MCF 10A (cell line): ENCODE measurements around the gene SIDT2. TPM values are rescaled to one million over a fixed set of nuclear protein-coding genes. Genes with fewer than 3 reads are reported as not detected.
"Not testable (repeated sequence)": the region's sequence is repeated elsewhere in the genome, so short reads cannot be mapped to it uniquely, and the experiment has no call there.

ENCODE experiments used
- BruUV-seq: library from RNA; stranded (reverse); fragments of 400-500 nt; replicated peaks from 2 replicates; lab custom pipeline; 2021; lab: Mats Ljungman, UMichigan
- CTCF ChIA-PET: fragments of 300-600 bp; sonication (Branson Sonifier 250); formaldehyde crosslinking; extraction: SDS; loops from one replicate; lab custom pipeline; 2021; ENCODE audit warnings: antibody characterized with exemption, inconsistent platforms; lab: Yijun Ruan, JAX
- POLR2A ChIA-PET: fragments of 300-600, 350-650 bp; sonication (Branson Sonifier 250); formaldehyde crosslinking; extraction: SDS; loops from one replicate; lab custom pipeline; 2020; ENCODE audit warnings: antibody characterized with exemption, inconsistent platforms; lab: Yijun Ruan, JAX
- DNase-seq: peaks from one replicate; pipeline ENCODE4 v3.0.0-alpha.2; 2018; ENCODE audit not compliant: unreplicated experiment
- H3K27ac Mint-ChIP-seq: one replicate; pipeline ENCODE4 v1.8.0; 2022; ENCODE audit warnings: mild to moderate bottlenecking, low read depth, mixed read lengths; ENCODE audit not compliant: unreplicated experiment
- H3K27me3 Mint-ChIP-seq: one replicate; pipeline ENCODE4 v1.8.0; 2022; ENCODE audit warnings: mixed read lengths; ENCODE audit not compliant: insufficient read depth, unreplicated experiment
- H3K36me3 Mint-ChIP-seq: one replicate; pipeline ENCODE4 v1.8.0; 2022; ENCODE audit warnings: mild to moderate bottlenecking, moderate library complexity, mixed read lengths; ENCODE audit not compliant: insufficient read depth, unreplicated experiment
- H3K4me1 Mint-ChIP-seq: one replicate; pipeline ENCODE4 v1.8.0; 2022; ENCODE audit warnings: mixed read lengths; ENCODE audit not compliant: insufficient read depth, unreplicated experiment
- H3K4me3 Mint-ChIP-seq: one replicate; pipeline ENCODE4 v1.8.0; 2022; ENCODE audit warnings: mild to moderate bottlenecking, moderate library complexity, mixed read lengths; ENCODE audit not compliant: unreplicated experiment
- H3K9me3 Mint-ChIP-seq: one replicate; pipeline ENCODE4 v1.8.0; 2022; ENCODE audit warnings: mixed read lengths; ENCODE audit not compliant: unreplicated experiment
- intact Hi-C: fragments of 100-400 bp; cut with micrococcal nuclease; formaldehyde crosslinking; loops from 2 replicates; pipeline ENCODE4 v1.14.1; 2022
- total RNA-seq: library from RNA; stranded (reverse); gene quantifications from 2 replicates; pipeline ENCODE4 v1.2.3, GENCODE V29; 2022
- TF ChIP-seq, protein P1 (sequence below): fragments of 200-600 bp; IDR thresholded peaks from one replicate; pipeline ENCODE4 v1.8.0; 2022; ENCODE audit warnings: antibody characterized with exemption, mild to moderate bottlenecking; ENCODE audit not compliant: unreplicated experiment

SIDT2 gene
- total RNA-seq, 1 experiment from 2014 or later = 18.4 TPM

DNA sequence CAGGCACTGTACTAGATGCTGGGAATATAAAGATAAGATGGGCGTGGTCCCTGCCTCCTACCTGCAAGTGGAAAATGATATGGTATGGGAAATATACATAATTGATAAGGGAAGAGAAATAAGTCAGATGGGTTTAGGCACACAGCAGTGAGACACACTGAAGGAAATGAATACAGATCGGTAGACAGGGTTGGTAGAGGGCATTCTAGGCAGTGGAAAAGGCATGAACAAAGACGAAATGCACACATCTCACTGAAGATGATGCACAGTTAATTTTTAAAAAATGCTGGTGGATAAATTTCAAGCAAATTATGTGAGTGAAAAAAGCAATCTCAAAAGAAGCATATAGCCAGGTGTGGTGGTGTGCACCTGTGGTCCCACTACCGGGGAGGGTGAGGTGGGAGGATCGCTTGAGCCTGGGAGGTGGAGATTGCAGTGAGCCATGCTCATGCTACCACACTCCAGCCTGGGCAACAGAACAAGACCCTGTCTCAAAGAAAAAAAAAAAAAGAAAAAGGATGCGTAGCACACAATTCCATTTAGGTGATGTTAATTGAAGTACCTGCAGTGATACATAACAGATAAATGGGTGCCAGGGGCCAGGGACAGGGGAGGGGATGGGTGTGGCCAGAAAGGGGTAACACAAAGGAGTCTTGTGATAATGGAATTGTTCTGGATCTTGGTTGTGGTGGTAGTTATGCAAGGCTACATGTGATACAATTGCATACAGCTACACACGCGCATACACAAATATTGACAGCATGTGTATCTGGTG lies 31.0 kb downstream of the SIDT2 start:
- intact Hi-C loops = loop anchor here (5.0 kb wide), 1 partner anchor 77 kb away; no protein-coding TSS in a partner anchor
- not testable (repeated sequence) for H3K27ac Mint-ChIP-seq

GRCh38 chr11:117210620-117211019 lies 32.1 kb downstream of the SIDT2 start:
- BruUV-seq = no TSS peak
- no peak overlapping the region for H3K27ac Mint-ChIP-seq
- no peak for DNase-seq
- TF ChIP-seq, protein P1, sequence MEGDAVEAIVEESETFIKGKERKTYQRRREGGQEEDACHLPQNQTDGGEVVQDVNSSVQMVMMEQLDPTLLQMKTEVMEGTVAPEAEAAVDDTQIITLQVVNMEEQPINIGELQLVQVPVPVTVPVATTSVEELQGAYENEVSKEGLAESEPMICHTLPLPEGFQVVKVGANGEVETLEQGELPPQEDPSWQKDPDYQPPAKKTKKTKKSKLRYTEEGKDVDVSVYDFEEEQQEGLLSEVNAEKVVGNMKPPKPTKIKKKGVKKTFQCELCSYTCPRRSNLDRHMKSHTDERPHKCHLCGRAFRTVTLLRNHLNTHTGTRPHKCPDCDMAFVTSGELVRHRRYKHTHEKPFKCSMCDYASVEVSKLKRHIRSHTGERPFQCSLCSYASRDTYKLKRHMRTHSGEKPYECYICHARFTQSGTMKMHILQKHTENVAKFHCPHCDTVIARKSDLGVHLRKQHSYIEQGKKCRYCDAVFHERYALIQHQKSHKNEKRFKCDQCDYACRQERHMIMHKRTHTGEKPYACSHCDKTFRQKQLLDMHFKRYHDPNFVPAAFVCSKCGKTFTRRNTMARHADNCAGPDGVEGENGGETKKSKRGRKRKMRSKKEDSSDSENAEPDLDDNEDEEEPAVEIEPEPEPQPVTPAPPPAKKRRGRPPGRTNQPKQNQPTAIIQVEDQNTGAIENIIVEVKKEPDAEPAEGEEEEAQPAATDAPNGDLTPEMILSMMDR = no peak
- no peak overlapping the region for H3K4me3 Mint-ChIP-seq
- H3K36me3 Mint-ChIP-seq = peaks cover 35% of the 10 kb centered on the region
- no peaks in the 10 kb centered on the region for H3K9me3 Mint-ChIP-seq
- ChIA-PET POLR2A (no interaction called here), CTCF (interaction anchor here (0.6 to 3.2 kb wide), 3 partner anchors 11 to 32 kb away, joined by 3 to 18 read pairs (median 4); partner anchors contain the start of gene SIDT2)
- intact Hi-C loops = no loop called here
- H3K27me3 Mint-ChIP-seq = no peaks in the 10 kb centered on the region
- H3K4me1 Mint-ChIP-seq = no peaks in the 10 kb centered on the region

More for the DNA sequence above, 31.0 kb downstream of the SIDT2 start:
- BruUV-seq, H3K4me3 Mint-ChIP-seq, H3K4me1 Mint-ChIP-seq, POLR2A ChIA-PET, H3K27me3 Mint-ChIP-seq, DNase-seq, H3K9me3 Mint-ChIP-seq: not testable (repeated sequence)
- peaks cover 35% of the 10 kb centered on the region for H3K36me3 Mint-ChIP-seq
- CTCF ChIA-PET = interaction anchor here (0.5 to 0.8 kb wide), 2 partner anchors 35 to 1759 kb away, joined by 3 to 4 read pairs; no protein-coding TSS in a partner anchor

- no peak overlapping the region for H3K27ac Mint-ChIP-seq
- H3K9me3 Mint-ChIP-seq = no peaks in the 10 kb centered on the region
- DNase-seq = no peak
- intact Hi-C loops = no loop called here
- BruUV-seq = no TSS peak
- H3K36me3 Mint-ChIP-seq = peaks cover 57% of the 10 kb centered on the region
- no peaks in the 10 kb centered on the region for H3K4me1 Mint-ChIP-seq
- no peaks in the 10 kb centered on the region for H3K27me3 Mint-ChIP-seq
- CTCF ChIA-PET = interaction anchor here (3.2 kb wide), 1 partner anchor 14 kb away, joined by 18 read pairs; no protein-coding TSS in a partner anchor
- no peak overlapping the region for H3K4me3 Mint-ChIP-seq
- POLR2A ChIA-PET = interaction anchor here (1.0 kb wide), 1 partner anchor 15 kb away, joined by 3 read pairs; no protein-coding TSS in a partner anchor
- TF ChIP-seq, protein P1 = no peak
Observed at GRCh38 chr11:117212697-117213355, 34.3 kb downstream of the SIDT2 start.

- Mint-ChIP-seq H3K9me3 (no peaks in the 10 kb centered on the region), H3K27ac (peak overlapping the region; percentile 80), H3K4me1 (no peaks in the 10 kb centered on the region), H3K4me3 (no peak overlapping the region), H3K36me3 (peaks cover 70% of the 10 kb centered on the region), H3K27me3 (no peaks in the 10 kb centered on the region)
- CTCF ChIA-PET = interaction anchor here (0.6 to 3.2 kb wide), 6 partner anchors 12 to 334 kb away, joined by 3 to 19 read pairs (median 3); no protein-coding TSS in a partner anchor
- BruUV-seq = no TSS peak
- DNase-seq = no peak
- intact Hi-C loops = no loop called here
- POLR2A ChIA-PET = interaction anchor here (0.9 to 1.2 kb wide), 2 partner anchors 10 to 11 kb away, joined by 3 read pairs; no protein-coding TSS in a partner anchor
- TF ChIP-seq, protein P1 = no peak
Observed at GRCh38 chr11:117214404-117215110, 36.0 kb downstream of the SIDT2 start.
